GM15510 (cell line): ENCODE results near the gene MYRIP.

ENCODE experiments used
- POLR2A ChIP-seq: IDR thresholded peaks from 3 replicates; pipeline ENCODE4 v1.6.1; 2011; ENCODE audit warnings: borderline replicate concordance; ENCODE audit not compliant: insufficient read length; ENCODE audit errors: extremely low read depth

The MYRIP gene

DNA sequence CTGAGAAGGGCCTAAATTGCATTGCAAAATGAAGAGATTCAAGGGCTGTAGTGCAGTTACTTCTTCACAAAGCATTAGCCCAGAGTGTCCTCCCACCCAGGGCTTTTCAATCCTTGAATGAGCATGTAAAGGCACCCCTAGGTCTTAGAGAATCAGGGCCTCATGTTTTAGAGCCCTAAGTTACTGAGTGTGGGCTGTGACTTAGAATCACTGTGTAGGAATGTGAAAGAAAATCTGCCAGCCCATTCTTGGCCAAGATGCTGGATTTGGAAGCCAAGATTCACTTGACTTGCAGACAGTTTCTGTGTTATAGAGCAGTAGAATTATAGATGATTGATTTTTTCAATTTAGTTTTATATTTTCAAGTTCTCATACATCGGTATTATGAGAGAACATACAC lies 153.2 kb downstream of the MYRIP start:
- TF ChIP-seq POLR2A, result no peak

DNA sequence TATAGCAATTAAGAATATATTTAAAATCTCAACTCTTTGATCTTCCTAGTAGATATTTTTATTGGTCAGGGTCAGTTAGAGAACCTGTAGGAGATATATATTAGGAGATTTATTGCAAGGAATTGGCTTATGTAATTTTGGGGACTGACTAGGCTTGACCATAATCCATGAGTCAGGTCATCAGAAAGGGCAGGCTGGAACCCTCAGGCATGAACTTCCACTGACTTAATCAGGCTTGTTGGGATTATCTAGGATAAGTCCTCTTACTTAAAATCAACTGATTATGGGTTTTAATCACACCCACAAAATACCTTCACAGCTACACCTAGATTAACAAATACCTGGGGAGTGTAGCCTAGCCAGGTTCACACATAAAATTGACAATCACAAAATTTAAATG lies 156.1 kb downstream of the MYRIP start:
- no peak for TF ChIP-seq POLR2A

DNA sequence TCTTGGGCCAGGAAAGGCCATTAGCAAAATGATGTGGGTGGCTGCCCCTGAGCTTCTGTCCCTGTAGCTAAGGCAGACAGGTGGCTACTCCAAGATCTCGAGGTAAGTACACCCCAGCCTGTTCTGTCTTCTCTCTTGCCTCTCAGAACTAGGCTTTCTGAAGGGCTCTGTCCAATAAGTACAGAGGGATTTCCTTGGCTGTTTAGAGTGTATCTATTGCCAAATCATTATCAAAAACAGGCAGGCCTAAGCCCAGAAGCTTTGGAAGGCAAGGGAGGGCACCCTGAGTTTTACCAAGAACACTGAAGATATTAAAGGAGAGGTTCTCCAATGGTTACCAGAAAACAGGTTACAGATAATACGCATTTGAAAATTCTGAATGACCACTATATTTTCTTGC lies 156.6 kb downstream of the MYRIP start:
- no peak for TF ChIP-seq POLR2A

- no peak for TF ChIP-seq POLR2A
Observed at GRCh38 chr3:39970982-39971381, 161.6 kb downstream of the MYRIP start.

DNA sequence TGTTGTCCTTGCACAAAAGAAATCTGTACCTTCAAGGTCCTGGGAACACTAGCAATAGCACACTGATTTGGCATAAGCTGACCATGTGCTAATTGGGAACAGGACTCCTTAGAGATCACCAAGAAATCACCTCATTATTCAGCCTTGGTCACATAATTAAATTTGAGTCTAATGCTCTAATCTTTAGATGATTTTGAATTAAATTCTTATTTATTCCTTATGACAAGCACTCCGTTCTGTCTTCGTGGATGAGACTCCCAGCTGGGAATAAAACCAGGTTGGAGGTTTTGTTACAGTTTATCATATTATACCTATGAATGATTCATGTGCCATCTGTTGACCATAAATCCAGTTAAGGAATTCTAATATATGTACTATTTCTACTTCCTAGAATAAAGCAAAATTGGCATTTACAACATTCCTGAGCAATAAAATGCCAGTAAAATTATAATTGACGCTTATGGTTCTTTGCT lies 162.2 kb downstream of the MYRIP start:
- TF ChIP-seq POLR2A, result no peak

GRCh38 chr3:39972508-39972907 lies 163.1 kb downstream of the MYRIP start:
- no peak for TF ChIP-seq POLR2A

DNA sequence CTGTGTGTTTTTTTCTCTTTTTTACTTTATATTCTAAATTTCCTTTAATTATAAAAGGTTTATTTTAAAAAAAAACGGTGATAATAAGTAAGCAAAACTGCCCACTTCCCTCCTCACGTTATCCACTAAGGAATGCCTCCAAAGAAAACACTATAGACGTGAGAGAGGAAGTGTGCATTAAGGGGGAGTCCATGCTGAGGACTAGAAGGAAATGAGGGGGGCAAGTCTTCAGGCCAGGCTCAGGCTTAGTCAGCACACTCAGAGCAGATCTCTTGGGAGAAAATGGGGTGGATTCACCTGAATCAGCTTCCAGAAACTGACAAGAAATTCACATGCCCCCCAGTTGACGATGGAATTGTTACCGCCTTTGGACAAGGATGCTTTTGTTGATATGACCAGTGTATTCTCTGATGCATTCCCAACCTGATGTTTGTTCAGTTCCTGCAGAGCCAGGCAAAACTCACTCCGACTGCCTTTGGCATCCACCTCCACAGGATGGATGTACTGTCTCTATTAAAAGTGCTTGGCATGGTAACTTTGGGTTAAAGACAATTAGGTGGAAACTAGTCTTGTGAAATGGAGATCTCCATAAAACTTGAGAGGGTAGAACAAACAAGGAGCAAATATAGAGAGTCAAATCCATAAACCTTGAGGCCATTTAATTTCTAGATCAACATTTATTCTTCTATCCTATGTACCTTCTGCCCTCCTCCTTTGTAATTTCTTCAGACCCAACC lies 167.8 kb downstream of the MYRIP start:
- TF ChIP-seq POLR2A, result no peak

- TF ChIP-seq POLR2A, result no peak
Observed at GRCh38 chr3:39978308-39978707, 168.9 kb downstream of the MYRIP start.

GRCh38 chr3:39980058-39980457 lies 170.6 kb downstream of the MYRIP start:
- no peak for TF ChIP-seq POLR2A

DNA sequence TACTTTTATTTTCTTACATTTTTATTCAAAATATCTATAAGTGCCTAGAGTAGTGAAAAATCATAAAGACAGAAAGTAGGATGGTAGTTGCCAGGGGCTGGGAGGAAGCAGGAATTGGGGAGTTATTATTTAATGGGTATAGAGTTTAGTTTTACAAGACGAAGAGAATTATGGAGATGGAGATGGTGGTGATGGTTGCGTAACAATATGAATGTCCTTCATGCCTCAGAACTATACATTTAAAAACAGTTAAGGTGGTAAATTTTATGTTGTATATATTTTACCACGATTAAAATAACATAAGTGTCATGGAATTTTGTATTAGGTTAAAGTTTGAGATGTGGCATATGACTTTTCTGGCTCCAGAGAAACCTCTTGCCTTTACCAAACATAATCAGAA lies 171.4 kb downstream of the MYRIP start:
- no peak for TF ChIP-seq POLR2A

DNA sequence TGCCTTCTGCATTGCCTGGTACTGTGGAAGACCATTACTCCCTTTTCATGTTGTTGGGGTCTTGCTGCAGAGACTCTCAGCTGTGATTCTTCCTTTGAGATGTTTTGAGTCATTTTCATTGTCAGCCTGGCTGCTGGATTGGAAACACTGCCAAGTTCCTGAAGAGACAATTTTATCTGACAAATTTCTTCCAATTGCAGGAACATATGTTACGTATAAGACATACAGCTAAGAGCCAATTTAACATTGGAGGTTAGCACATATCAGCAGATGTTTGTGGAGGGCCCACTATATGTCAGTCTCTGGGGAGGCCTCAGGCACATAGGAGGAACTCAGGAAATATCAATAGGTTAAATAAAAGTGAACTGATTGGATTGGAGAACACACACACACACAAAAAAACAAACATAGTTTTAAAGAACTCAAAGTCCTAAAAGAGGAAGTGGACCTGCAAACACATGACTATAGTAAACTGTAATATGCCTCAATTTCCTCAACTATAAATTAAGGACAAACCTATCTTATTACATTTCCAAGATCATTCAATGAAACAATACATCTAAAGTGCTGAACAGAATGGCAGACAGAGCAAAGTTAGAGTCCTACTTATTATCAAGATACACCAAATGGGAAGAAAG lies 172.3 kb downstream of the MYRIP start:
- TF ChIP-seq POLR2A, result no peak

GRCh38 chr3:39982665-39983357 lies 173.4 kb downstream of the MYRIP start:
- TF ChIP-seq POLR2A, result no peak

DNA sequence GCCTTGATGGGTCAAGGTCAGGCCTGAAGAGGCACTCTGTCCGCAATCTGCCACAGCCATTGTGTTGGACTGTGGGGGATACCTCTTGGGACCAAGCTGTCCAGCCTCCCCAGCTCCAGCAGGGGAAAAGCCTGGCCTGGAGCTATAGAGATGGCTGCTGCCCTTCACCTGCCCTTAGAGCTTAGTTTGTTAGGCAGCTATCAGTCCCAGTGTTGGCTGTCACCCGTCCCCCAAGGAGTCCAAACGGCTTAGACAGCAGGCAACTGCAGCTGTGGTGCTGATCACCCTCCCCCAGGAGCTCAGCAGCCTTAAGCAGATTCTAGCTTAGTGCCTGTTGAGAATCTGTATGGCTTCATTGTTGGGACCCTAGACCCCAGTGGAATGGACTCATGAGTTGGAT lies 180.3 kb downstream of the MYRIP start:
- TF ChIP-seq POLR2A, result no peak

DNA sequence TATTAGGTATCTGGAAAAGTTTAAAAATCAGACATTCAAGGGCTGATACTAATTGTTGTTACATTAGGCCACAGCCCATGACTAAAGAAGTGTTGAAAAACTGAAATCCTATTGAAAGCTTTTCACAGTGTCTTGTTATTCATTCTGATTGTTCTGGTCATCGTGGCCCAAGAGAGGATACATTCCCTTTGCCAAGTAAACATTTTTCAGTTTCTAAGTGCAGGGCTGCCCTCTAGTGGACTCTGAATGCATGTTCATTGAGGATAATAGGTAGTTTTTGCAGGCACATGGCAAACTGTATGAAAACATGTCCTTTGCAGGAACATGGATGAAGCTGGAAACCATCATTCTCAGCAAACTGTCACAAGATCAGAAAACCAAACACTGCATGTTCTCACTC lies 181.1 kb downstream of the MYRIP start:
- no peak for TF ChIP-seq POLR2A

GRCh38 chr3:40008796-40009195 lies 199.4 kb downstream of the MYRIP start:
- TF ChIP-seq POLR2A, result no peak

GRCh38 chr3:40009991-40010390 lies 200.6 kb downstream of the MYRIP start:
- TF ChIP-seq POLR2A, result no peak
